Subcutaneous adipose tissue (tissue), 4 donors: ENCODE results near the gene SLC16A3. TPM values are rescaled to one million over a fixed set of nuclear protein-coding genes. Genes with fewer than 3 reads are reported as not detected.

Experiments
- CTCF ChIP-seq: fragments of 450-650 bp; IDR thresholded peaks from one replicate; pipeline ENCODE4 v1.5.1; 2016; ENCODE audit warnings: low read depth, mild to moderate bottlenecking, control low read depth, antibody characterized with exemption, moderate library complexity
- total RNA-seq, 4 donors: library from RNA; depleted of rRNA; stranded (reverse); fragments of >200 nt; gene quantifications; one replicate each; pipeline ENCODE4 v1.1.0, GENCODE V29; 2016

Gene SLC16A3
- total RNA-seq, 4 donors from 2014 or later: 2.8 to 64.8 (median 19.2) TPM

- TF ChIP-seq CTCF: no peak
Observed at GRCh38 chr17:82269882-82270500, 41.1 kb downstream of the SLC16A3 start.

- no peak for TF ChIP-seq CTCF
Observed at GRCh38 chr17:82270651-82271050, 41.8 kb downstream of the SLC16A3 start.

GRCh38 chr17:82271401-82271800, 42.6 kb downstream of the SLC16A3 start:
- TF ChIP-seq CTCF: no peak

GRCh38 chr17:82272495-82273326, 43.9 kb downstream of the SLC16A3 start:
- no peak for TF ChIP-seq CTCF

- TF ChIP-seq CTCF: no peak
Observed at GRCh38 chr17:82273327-82274133, 44.7 kb downstream of the SLC16A3 start, which contains the start of gene CSNK1D. Gene CSNK1D (minus strand): TSS chr17:82273700. CDS start chr17:82273381, 319 bp downstream.

GRCh38 chr17:82274134-82275020, 45.5 kb downstream of the SLC16A3 start:
- TF ChIP-seq CTCF: no peak
